Endothelial cell of umbilical vein (primary cell): Measurements from ENCODE around the gene HUNK. TPM values are rescaled to one million over a fixed set of nuclear protein-coding genes. Genes with fewer than 3 reads are reported as not detected.

Source experiments
- BruUV-seq: library from RNA; stranded (reverse); fragments of 400-500 nt; replicated peaks from 2 replicates; lab custom pipeline; 2021; lab: Mats Ljungman, UMichigan
- CTCF ChIA-PET: fragments of 300-600, 350-600 bp; sonication (Branson Sonifier 250); formaldehyde crosslinking; loops from one replicate; lab custom pipeline; 2021; ENCODE audit warnings: antibody characterized with exemption, inconsistent platforms; lab: Charles Lee
- POLR2A ChIA-PET: fragments of 300-600, 350-600 bp; sonication (Branson Sonifier 250); formaldehyde crosslinking; loops from one replicate; lab custom pipeline; 2021; ENCODE audit warnings: antibody characterized with exemption, inconsistent platforms; lab: Charles Lee
- DNase-seq: peaks from one replicate; pipeline ENCODE4 v3.0.0-alpha.2; 2011; ENCODE audit warnings: low read depth, low spot score
- FAIRE-seq: peaks from 2 replicates; lab custom pipeline; 2011; peaks lifted over from hg19 to GRCh38; lab: Jason Lieb, UNC
- H2AFZ ChIP-seq: 2 replicates; pipeline ENCODE4 v1.6.0; 2012; ENCODE audit warnings: low read depth, low read length, control low read depth, inconsistent platforms
- H3K27ac ChIP-seq: 2 replicates; pipeline ENCODE4 v1.5.1; 2011; ENCODE audit warnings: low read depth, mild to moderate bottlenecking, control low read depth, low read length, moderate library complexity; ENCODE audit not compliant: insufficient read depth
- H3K27me3 ChIP-seq, 2 experiments: 2 replicates each; pipeline versions ENCODE4 v1.6.0 to v1.6.1; 2011; ENCODE audit warnings: low read length in 2 of 2, mixed read lengths in 1 of 2; ENCODE audit not compliant: control insufficient read depth in 2 of 2, insufficient read depth in 2 of 2
- H3K36me3 ChIP-seq, 2 experiments: 2 replicates in 1 of 2; 3 replicates in 1 of 2; pipeline ENCODE4 v1.5.1; 2011; ENCODE audit warnings: low read length in 2 of 2, mild to moderate bottlenecking in 1 of 2, moderate library complexity in 1 of 2; ENCODE audit not compliant: control insufficient read depth in 2 of 2, insufficient read depth in 2 of 2; ENCODE audit errors: extremely low read depth in 1 of 2
- H3K4me1 ChIP-seq: 3 replicates; pipeline ENCODE4 v1.5.1; 2011; ENCODE audit warnings: mild to moderate bottlenecking, low read length; ENCODE audit not compliant: control insufficient read depth, insufficient read depth; ENCODE audit errors: extremely low read depth
- H3K4me2 ChIP-seq: 2 replicates; pipeline ENCODE4 v1.6.1; 2011; ENCODE audit warnings: low read length, control low read depth, mixed read lengths; ENCODE audit not compliant: insufficient read depth
- H3K4me3 ChIP-seq, 3 experiments: fragments of 200-600 bp in 1 of 3; sonication (generic), shearing (Covaris generic) in 1 of 3; replicated peaks in 1 of 3; 2 replicates each; pipeline ENCODE4 v1.5.1; 2011 to 2016; ENCODE audit warnings: control low read depth in 3 of 3, low read length in 3 of 3, mild to moderate bottlenecking in 2 of 3, inconsistent platforms in 1 of 3, low read depth in 1 of 3, moderate library complexity in 1 of 3; ENCODE audit not compliant: insufficient read depth in 1 of 3
- H3K79me2 ChIP-seq: 2 replicates; pipeline ENCODE4 v1.6.0; 2012; ENCODE audit warnings: low read length, inconsistent platforms; ENCODE audit not compliant: control insufficient read depth, insufficient read depth
- H3K9ac ChIP-seq: replicated peaks from 2 replicates; pipeline ENCODE3; 2011; ENCODE audit warnings: low read length, control low read depth; ENCODE audit not compliant: insufficient read depth; ENCODE audit errors: extremely low read depth
- H3K9me1 ChIP-seq: replicated peaks from 3 replicates; pipeline ENCODE4 v1.6.0; 2011; ENCODE audit warnings: mild to moderate bottlenecking, low read length; ENCODE audit not compliant: control insufficient read depth, insufficient read depth; ENCODE audit errors: extremely low read depth
- H3K9me3 ChIP-seq: replicated peaks from 2 replicates; pipeline ENCODE4 v1.5.1; 2012; ENCODE audit warnings: low read length, inconsistent platforms; ENCODE audit not compliant: control insufficient read depth, insufficient read depth
- H4K20me1 ChIP-seq: replicated peaks from 2 replicates; pipeline ENCODE3; 2011; ENCODE audit warnings: mild to moderate bottlenecking, low read length; ENCODE audit not compliant: control insufficient read depth, insufficient read depth; ENCODE audit errors: extremely low read depth
- EZH2 ChIP-seq: IDR thresholded peaks from 2 replicates; pipeline ENCODE4 v1.6.1; 2012; ENCODE audit warnings: borderline replicate concordance, low read depth, mild to moderate bottlenecking, moderate library complexity, low read length, inconsistent platforms; ENCODE audit not compliant: severe bottlenecking
- FOS ChIP-seq: IDR thresholded peaks from 2 replicates; pipeline ENCODE4 v1.6.1; 2011; ENCODE audit warnings: mild to moderate bottlenecking, low read length, moderate library complexity, borderline replicate concordance; ENCODE audit not compliant: insufficient read depth
- GATA2 ChIP-seq: IDR thresholded peaks from 2 replicates; pipeline ENCODE4 v1.7.0; 2011; ENCODE audit warnings: low read depth, mild to moderate bottlenecking, moderate library complexity, mixed read lengths, low read length; ENCODE audit not compliant: insufficient read length, insufficient read depth
- JUN ChIP-seq: IDR thresholded peaks from 2 replicates; pipeline ENCODE4 v1.6.1; 2011; ENCODE audit warnings: borderline replicate concordance, low read depth; ENCODE audit not compliant: insufficient read length, insufficient read depth
- MYC ChIP-seq: IDR thresholded peaks from one replicate; pipeline ENCODE4 v1.6.1; 2011; ENCODE audit warnings: mild to moderate bottlenecking, low read depth, low read length
- POLR2A ChIP-seq: IDR thresholded peaks from 2 replicates; pipeline ENCODE4 v1.6.1; 2012; ENCODE audit warnings: low read depth, mild to moderate bottlenecking, control low read depth, low read length
- POLR2AphosphoS5 ChIP-seq: IDR thresholded peaks from 2 replicates; pipeline ENCODE4 v1.6.1; 2012; ENCODE audit warnings: low read depth, mild to moderate bottlenecking, control low read depth, low read length, moderate library complexity; ENCODE audit not compliant: insufficient read depth
- dilution Hi-C: fragments of 300-500 bp; cut with MboI; formaldehyde crosslinking; loops from one replicate; pipeline ENCODE4 v1.15.0; 2019; ENCODE audit warnings: low sequenced_read_pairs; ENCODE audit not compliant: extremely low pct_ligation_motif_present
- intact Hi-C: fragments of 100-400 bp; cut with micrococcal nuclease; formaldehyde crosslinking; loops from one replicate; pipeline ENCODE4 v1.10.0; 2022
- polyA plus RNA-seq, 4 experiments: library from polyadenylated mRNA; depleted of rRNA in 3 of 4; stranded (reverse) in 3 of 4; unstranded in 1 of 4; fragments of >200 nt; gene quantifications; 2 replicates each; pipeline versions ENCODE4 v1.2.1 to v1.2.3, GENCODE V29; 2011 to 2012; ENCODE audit warnings: missing spikeins in 1 of 4
- total RNA-seq: library from RNA; stranded (reverse); gene quantifications from 2 replicates; pipeline ENCODE4 v1.2.3, GENCODE V29; 2021
- TF ChIP-seq, protein P1 (sequence below), 2 donors: IDR thresholded peaks; 1 replicate in 1 of 2; 2 replicates in 1 of 2; pipeline ENCODE4 v1.5.1; 2011; ENCODE audit warnings: low read length in 2 of 2, mild to moderate bottlenecking in 2 of 2, moderate library complexity in 2 of 2, control low read depth in 1 of 2, inconsistent platforms in 1 of 2, low read depth in 1 of 2; ENCODE audit not compliant: insufficient read depth in 1 of 2; ENCODE audit errors: extremely low read depth in 1 of 2
- TF ChIP-seq, protein P2 (sequence below): IDR thresholded peaks from 2 replicates; pipeline ENCODE4 v1.6.1; 2011; ENCODE audit not compliant: insufficient read depth, insufficient read length

The HUNK gene
- total and polyA plus RNA-seq, 2 donors (not counting 3 experiments of a cell fraction or from before 2014, with no cell fraction given) = not detected

DNA sequence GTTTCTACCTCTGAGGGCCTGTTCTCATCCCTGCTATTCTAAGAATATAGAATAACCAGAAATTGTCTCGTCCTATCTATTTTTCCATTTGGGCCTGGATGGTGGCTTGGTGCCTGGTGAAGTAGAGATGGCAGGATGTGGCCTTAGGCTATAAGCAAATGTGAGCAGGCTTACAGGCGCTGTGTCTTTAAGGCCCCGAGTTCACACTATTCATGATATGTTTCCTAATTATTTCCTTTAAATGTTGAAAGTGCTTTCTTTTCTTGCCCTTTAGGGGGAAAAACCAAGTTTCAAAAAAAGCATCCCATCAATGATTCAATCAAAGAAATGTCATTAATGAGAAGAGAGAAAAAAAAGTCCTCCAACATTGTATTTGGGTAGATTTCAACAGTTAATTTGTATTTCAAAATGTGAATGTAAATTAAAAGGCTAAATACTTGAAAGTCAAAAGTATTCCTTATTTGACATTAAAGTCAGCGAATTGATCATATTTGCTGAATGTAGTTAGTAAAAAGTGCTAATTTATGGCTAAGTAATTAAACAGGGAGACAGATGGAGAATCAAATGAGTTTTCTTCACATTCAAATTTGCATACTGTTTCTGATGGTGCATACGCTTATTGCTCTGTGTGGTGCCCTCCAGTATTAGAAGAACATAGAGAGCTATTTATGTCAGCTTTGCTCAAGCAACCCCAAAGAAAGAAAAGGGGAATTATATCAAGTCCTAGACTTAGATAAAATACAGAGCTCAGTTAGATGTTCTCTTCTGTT, 34.0 kb upstream of the HUNK start:
- no peak for FAIRE-seq

More for the DNA sequence above, 34.0 kb upstream of the HUNK start:
- Histone ChIP-seq H3K79me2 (no peaks in the 10 kb centered on the region), H3K4me2 (no peak overlapping the region), H3K4me3 (no peak overlapping the region), H3K4me1 (no peaks in the 10 kb centered on the region), H2AFZ (no peak overlapping the region), H3K27me3 (no peaks in the 10 kb centered on the region), H3K9me3 (no peaks in the 10 kb centered on the region), H3K36me3 (no peaks in the 10 kb centered on the region), H4K20me1 (no peaks in the 10 kb centered on the region), H3K9ac (no peak overlapping the region), H3K27ac (no peak overlapping the region), H3K9me1 (no peaks in the 10 kb centered on the region)
- TF ChIP-seq FOS (no peak), POLR2AphosphoS5 (no peak), EZH2 (no peak), POLR2A (no peak), MYC (no peak), GATA2 (no peak), JUN (no peak)
- TF ChIP-seq, protein P1, sequence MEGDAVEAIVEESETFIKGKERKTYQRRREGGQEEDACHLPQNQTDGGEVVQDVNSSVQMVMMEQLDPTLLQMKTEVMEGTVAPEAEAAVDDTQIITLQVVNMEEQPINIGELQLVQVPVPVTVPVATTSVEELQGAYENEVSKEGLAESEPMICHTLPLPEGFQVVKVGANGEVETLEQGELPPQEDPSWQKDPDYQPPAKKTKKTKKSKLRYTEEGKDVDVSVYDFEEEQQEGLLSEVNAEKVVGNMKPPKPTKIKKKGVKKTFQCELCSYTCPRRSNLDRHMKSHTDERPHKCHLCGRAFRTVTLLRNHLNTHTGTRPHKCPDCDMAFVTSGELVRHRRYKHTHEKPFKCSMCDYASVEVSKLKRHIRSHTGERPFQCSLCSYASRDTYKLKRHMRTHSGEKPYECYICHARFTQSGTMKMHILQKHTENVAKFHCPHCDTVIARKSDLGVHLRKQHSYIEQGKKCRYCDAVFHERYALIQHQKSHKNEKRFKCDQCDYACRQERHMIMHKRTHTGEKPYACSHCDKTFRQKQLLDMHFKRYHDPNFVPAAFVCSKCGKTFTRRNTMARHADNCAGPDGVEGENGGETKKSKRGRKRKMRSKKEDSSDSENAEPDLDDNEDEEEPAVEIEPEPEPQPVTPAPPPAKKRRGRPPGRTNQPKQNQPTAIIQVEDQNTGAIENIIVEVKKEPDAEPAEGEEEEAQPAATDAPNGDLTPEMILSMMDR (IDR thresholded peaks at IDR 0.05; ENCODE audit: extremely low read depth in 1 of 2, insufficient read depth in 1 of 2, low read depth in 1 of 2, low read length in 2 of 2) = no peak
- TF ChIP-seq, protein P2, sequence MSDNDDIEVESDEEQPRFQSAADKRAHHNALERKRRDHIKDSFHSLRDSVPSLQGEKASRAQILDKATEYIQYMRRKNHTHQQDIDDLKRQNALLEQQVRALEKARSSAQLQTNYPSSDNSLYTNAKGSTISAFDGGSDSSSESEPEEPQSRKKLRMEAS = no peak
- CTCF ChIA-PET = interaction anchor here (1.2 kb wide), 1 partner anchor 27 kb away, joined by 3 read pairs; no protein-coding TSS in a partner anchor
- BruUV-seq = no TSS peak
- dilution Hi-C loops = no loop called here
- POLR2A ChIA-PET = no interaction called here
- no peak for DNase-seq
- intact Hi-C loops = no loop called here
